Keratinocyte (primary cell): ENCODE measurements around the gene DPP9. TPM values are rescaled to one million over a fixed set of nuclear protein-coding genes. Genes with fewer than 3 reads are reported as not detected.

Source experiments
- DNase-seq: peaks from one replicate; pipeline ENCODE4 v3.0.0-alpha.2; 2011; ENCODE audit warnings: low read depth, missing footprints, low spot score
- FAIRE-seq: peaks from 2 replicates; lab custom pipeline; 2011; peaks lifted over from hg19 to GRCh38; lab: Jason Lieb, UNC
- H2AFZ ChIP-seq: 2 replicates; pipeline ENCODE4 v1.6.0; 2012; ENCODE audit warnings: low read length, control low read depth, inconsistent platforms; ENCODE audit not compliant: control insufficient read depth
- H3K27ac ChIP-seq: 2 replicates; pipeline ENCODE4 v1.5.1; 2011; ENCODE audit warnings: low read length; ENCODE audit not compliant: control insufficient read depth, insufficient read depth
- H3K27me3 ChIP-seq: 3 replicates; pipeline ENCODE4 v1.6.0; 2011; ENCODE audit warnings: low read length; ENCODE audit not compliant: control insufficient read depth, insufficient read depth; ENCODE audit errors: extremely low read depth
- H3K36me3 ChIP-seq, 2 experiments: 2 replicates in 1 of 2; 3 replicates in 1 of 2; pipeline ENCODE4 v1.5.1; 2011; ENCODE audit warnings: low read length in 2 of 2, mild to moderate bottlenecking in 1 of 2; ENCODE audit not compliant: control insufficient read depth in 2 of 2, insufficient read depth in 2 of 2; ENCODE audit errors: extremely low read depth in 1 of 2
- H3K4me1 ChIP-seq: 3 replicates; pipeline ENCODE4 v1.5.1; 2011; ENCODE audit warnings: low read length; ENCODE audit not compliant: control insufficient read depth, insufficient read depth; ENCODE audit errors: extremely low read depth
- H3K4me2 ChIP-seq: 3 replicates; pipeline ENCODE4 v1.6.0; 2011; ENCODE audit warnings: low read depth, low read length; ENCODE audit not compliant: control insufficient read depth, insufficient read depth; ENCODE audit errors: extremely low read depth
- H3K4me3 ChIP-seq, 3 experiments: fragments of 200-600 bp in 1 of 3; sonication (generic) in 1 of 3; 2 replicates in 2 of 3; 3 replicates in 1 of 3; pipeline ENCODE4 v1.5.1; 2011 to 2016; ENCODE audit warnings: low read length in 3 of 3, mild to moderate bottlenecking in 3 of 3, control low read depth in 2 of 3, inconsistent platforms in 1 of 3, low read depth in 1 of 3, mixed read lengths in 1 of 3, mixed run types in 1 of 3, moderate library complexity in 1 of 3; ENCODE audit not compliant: control insufficient read depth in 2 of 3, insufficient read depth in 2 of 3; ENCODE audit errors: extremely low read depth in 1 of 3
- H3K79me2 ChIP-seq: 2 replicates; pipeline ENCODE4 v1.6.0; 2012; ENCODE audit warnings: low read length; ENCODE audit not compliant: control insufficient read depth, insufficient read depth
- H3K9ac ChIP-seq: 3 replicates; pipeline ENCODE4 v1.6.0; 2011; ENCODE audit warnings: low read length; ENCODE audit not compliant: control insufficient read depth, insufficient read depth; ENCODE audit errors: extremely low read depth
- H3K9me1 ChIP-seq: 3 replicates; pipeline ENCODE4 v1.6.0; 2011; ENCODE audit warnings: low read length; ENCODE audit not compliant: control insufficient read depth, insufficient read depth; ENCODE audit errors: extremely low read depth
- H3K9me3 ChIP-seq: 2 replicates; pipeline ENCODE4 v1.5.1; 2012; ENCODE audit warnings: low read depth, low read length; ENCODE audit not compliant: control insufficient read depth
- H4K20me1 ChIP-seq: 3 replicates; pipeline ENCODE4 v1.6.0; 2011; ENCODE audit warnings: low read length; ENCODE audit not compliant: control insufficient read depth, insufficient read depth; ENCODE audit errors: extremely low read depth
- EZH2 ChIP-seq: IDR thresholded peaks from one replicate; pipeline ENCODE4 v1.6.1; 2012; ENCODE audit warnings: inconsistent platforms, mild to moderate bottlenecking, low read length, moderate library complexity
- dilution Hi-C: fragments of 300-500 bp; cut with MboI; formaldehyde crosslinking; loops from one replicate; pipeline ENCODE4 v1.7.0; 2020; ENCODE audit warnings: low sequenced_read_pairs; ENCODE audit not compliant: extremely low pct_ligation_motif_present
- polyA plus RNA-seq, 5 experiments: library from polyadenylated mRNA; depleted of rRNA in 3 of 5; stranded (reverse) in 3 of 5; stranded (forward) in 1 of 5; unstranded in 1 of 5; fragments of >200 nt; gene quantifications; 1 replicate in 1 of 5; 2 replicates in 3 of 5; 3 replicates in 1 of 5; pipeline versions ENCODE4 v1.2.1 to v1.2.3, GENCODE V29; 2011 to 2012; ENCODE audit warnings: missing spikeins in 2 of 5, low read depth in 1 of 5, low replicate concordance in 1 of 5
- TF ChIP-seq, protein P1 (sequence below), 3 experiments: IDR thresholded peaks in 1 of 3; conservative IDR thresholded peaks in 1 of 3; optimal IDR thresholded peaks in 1 of 3; 2 replicates in 2 of 3; 3 replicates in 1 of 3; pipeline versions ENCODE3 to v1.5.1; 2011; ENCODE audit warnings: low read length in 3 of 3, mild to moderate bottlenecking in 3 of 3, moderate library complexity in 2 of 3, control low read depth in 1 of 3, inconsistent platforms in 1 of 3; ENCODE audit not compliant: insufficient read depth in 2 of 3; ENCODE audit errors: extremely low read depth in 1 of 3

Gene DPP9
- polyA plus RNA-seq, 1 donor (not counting 4 experiments of a cell fraction or from before 2014, with no cell fraction given) = 19.2 TPM

DNA sequence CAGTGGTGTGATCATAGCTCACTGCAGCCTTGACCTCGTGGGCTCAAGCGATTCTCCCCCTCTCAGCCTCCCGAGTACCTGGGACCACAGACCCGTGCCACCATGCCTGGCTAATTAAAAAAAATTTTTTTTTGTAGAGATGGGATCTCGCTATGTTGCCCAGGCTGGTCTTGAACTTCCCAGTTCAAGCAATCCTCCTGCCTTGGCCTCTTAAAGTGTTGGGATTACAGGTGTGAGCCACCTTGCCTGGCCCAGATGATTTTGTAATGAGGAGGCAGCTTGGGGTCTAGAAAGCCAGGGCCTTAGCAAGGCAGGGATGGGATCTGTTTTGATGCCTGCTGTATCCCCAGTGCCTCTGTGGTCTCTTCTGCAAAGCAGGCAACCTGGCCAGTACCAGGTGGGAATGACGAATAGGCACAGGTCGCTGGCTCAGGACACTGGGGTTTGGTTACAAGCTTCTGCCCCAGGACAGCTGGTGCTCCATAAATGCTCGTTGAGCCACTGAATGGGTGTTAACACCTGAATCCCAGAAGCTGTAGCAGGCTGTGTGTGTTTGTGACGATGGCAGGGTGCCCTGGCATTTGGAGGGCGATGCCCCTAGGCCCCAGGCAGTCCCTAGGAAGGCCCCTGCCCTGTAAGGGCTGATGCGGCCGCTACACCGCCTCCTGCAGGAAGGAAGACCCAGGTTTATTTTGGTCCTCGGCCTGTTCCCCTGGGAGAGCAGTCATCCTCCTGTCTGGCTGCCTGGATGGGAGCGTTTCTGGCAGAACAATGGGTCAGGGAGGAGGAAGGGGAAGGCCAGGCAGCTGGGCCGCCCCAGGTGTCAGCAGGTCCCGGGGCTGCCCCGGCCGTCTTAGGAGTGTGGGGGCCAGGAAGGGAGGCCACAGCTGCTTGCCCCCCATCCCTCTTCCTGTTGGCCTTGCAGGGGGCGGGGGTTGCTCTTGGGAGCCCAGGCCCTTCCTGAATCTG is 75.7 kb downstream of the DPP9 start:
- dilution Hi-C loops = no loop called here
- Histone ChIP-seq H3K9ac (no peak overlapping the region), H3K27ac (no peak overlapping the region), H3K4me3 (no peak overlapping the region), H3K9me1 (no peaks in the 10 kb centered on the region), H3K36me3 (peaks cover 3 to 12% of the 10 kb centered on the region in 2 experiments), H2AFZ (no peak overlapping the region), H3K4me1 (no peaks in the 10 kb centered on the region), H3K27me3 (no peaks in the 10 kb centered on the region), H4K20me1 (peaks cover 3% of the 10 kb centered on the region), H3K9me3 (no peaks in the 10 kb centered on the region), H3K79me2 (peaks cover 8% of the 10 kb centered on the region), H3K4me2 (no peak overlapping the region)
- no peak for TF ChIP-seq EZH2
- TF ChIP-seq, protein P1, sequence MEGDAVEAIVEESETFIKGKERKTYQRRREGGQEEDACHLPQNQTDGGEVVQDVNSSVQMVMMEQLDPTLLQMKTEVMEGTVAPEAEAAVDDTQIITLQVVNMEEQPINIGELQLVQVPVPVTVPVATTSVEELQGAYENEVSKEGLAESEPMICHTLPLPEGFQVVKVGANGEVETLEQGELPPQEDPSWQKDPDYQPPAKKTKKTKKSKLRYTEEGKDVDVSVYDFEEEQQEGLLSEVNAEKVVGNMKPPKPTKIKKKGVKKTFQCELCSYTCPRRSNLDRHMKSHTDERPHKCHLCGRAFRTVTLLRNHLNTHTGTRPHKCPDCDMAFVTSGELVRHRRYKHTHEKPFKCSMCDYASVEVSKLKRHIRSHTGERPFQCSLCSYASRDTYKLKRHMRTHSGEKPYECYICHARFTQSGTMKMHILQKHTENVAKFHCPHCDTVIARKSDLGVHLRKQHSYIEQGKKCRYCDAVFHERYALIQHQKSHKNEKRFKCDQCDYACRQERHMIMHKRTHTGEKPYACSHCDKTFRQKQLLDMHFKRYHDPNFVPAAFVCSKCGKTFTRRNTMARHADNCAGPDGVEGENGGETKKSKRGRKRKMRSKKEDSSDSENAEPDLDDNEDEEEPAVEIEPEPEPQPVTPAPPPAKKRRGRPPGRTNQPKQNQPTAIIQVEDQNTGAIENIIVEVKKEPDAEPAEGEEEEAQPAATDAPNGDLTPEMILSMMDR (optimal IDR thresholded peaks at IDR 0.05 in 1 of 3, IDR thresholded peaks at IDR 0.05 in 1 of 3, conservative IDR thresholded peaks at IDR 0.05 in 1 of 3; ENCODE audit: extremely low read depth in 1 of 3, insufficient read depth in 2 of 3, low read length in 3 of 3) = no peak
- DNase-seq = no peak
- FAIRE-seq = no peak

DNA sequence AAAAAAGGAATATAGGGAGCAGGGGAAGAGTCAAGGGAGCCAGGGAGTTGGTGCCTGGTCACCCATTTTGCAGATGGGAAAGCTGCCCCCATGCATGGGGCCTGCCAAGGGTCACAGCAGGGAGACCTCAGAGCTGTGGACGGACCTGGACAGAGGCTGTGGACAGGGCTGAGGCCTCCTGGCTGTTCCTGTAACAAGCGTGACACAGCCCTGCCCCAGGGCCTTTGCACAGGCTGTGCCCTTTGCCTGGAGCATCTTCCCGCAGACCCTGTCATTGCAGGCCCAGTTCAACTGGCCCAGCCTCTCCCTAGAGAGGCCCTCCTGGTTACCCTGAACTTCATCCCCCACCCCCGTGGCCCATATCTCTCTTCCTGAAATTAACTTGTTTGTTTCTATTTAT is 77.9 kb downstream of the DPP9 start:
- no peaks in the 10 kb centered on the region for H3K9me1 ChIP-seq
- DNase-seq = no peak
- peaks cover 8% of the 10 kb centered on the region for H3K4me1 ChIP-seq
- no peaks in the 10 kb centered on the region for H3K9me3 ChIP-seq
- H3K4me3 ChIP-seq = no peak overlapping the region
- H3K9ac ChIP-seq = no peak overlapping the region
- FAIRE-seq = no peak
- no peak overlapping the region for H3K27ac ChIP-seq
- peaks cover 3 to 8% of the 10 kb centered on the region in 2 experiments for H3K36me3 ChIP-seq
- H3K27me3 ChIP-seq = no peaks in the 10 kb centered on the region
- peaks cover 17% of the 10 kb centered on the region for H3K79me2 ChIP-seq
- TF ChIP-seq, protein P1 (optimal IDR thresholded peaks at IDR 0.05 in 1 of 3, IDR thresholded peaks at IDR 0.05 in 1 of 3, conservative IDR thresholded peaks at IDR 0.05 in 1 of 3; ENCODE audit: extremely low read depth in 1 of 3, insufficient read depth in 2 of 3, low read length in 3 of 3) = no peak
- no peak for TF ChIP-seq EZH2
- no peak overlapping the region for H2AFZ ChIP-seq
- peaks cover 3% of the 10 kb centered on the region for H4K20me1 ChIP-seq
- no peak overlapping the region for H3K4me2 ChIP-seq
- dilution Hi-C loops = no loop called here
